H1 (cell line): ENCODE results near the gene MRTFA. TPM values are rescaled to one million over a fixed set of nuclear protein-coding genes. Genes with fewer than 3 reads are reported as not detected.

ENCODE experiments used
- CTCF ChIA-PET: fragments of 300-600 bp; sonication (Branson Sonifier 250); formaldehyde crosslinking; loops from one replicate; lab custom pipeline; 2021; ENCODE audit not compliant: partially characterized antibody; lab: Charles Lee
- POLR2A ChIA-PET: fragments of 300-600 bp; sonication (Branson Sonifier 250); formaldehyde crosslinking; loops from one replicate; lab custom pipeline; 2021; ENCODE audit warnings: inconsistent platforms; ENCODE audit not compliant: partially characterized antibody; lab: Charles Lee
- DNase-seq, 2 experiments: peaks; one replicate each; pipeline versions ENCODE4 v3.0.0 to v3.0.0-alpha.2; 2010 to 2022; ENCODE audit warnings: low spot score in 2 of 2, low read depth in 1 of 2, mixed read lengths in 1 of 2
- FAIRE-seq: peaks from 2 replicates; lab custom pipeline; 2011; peaks lifted over from hg19 to GRCh38; lab: Jason Lieb, UNC
- H2AFZ ChIP-seq: 2 replicates; pipeline ENCODE4 v1.8.1; 2012; ENCODE audit warnings: low read length, inconsistent platforms
- H2AK5ac ChIP-seq: 2 replicates; pipeline ENCODE4 v1.6.1; 2013; ENCODE audit warnings: low read depth, low read length
- H2BK120ac ChIP-seq: replicated peaks from 2 replicates; pipeline ENCODE3; 2013; ENCODE audit warnings: low read depth, low read length, inconsistent platforms
- H2BK12ac ChIP-seq: 2 replicates; pipeline ENCODE4 v1.6.1; 2013; ENCODE audit warnings: low read depth, low read length
- H2BK15ac ChIP-seq: 2 replicates; pipeline ENCODE4 v1.6.1; 2013; ENCODE audit warnings: low read length
- H2BK20ac ChIP-seq: 2 replicates; pipeline ENCODE4 v1.6.1; 2013; ENCODE audit warnings: low read length
- H2BK5ac ChIP-seq: 2 replicates; pipeline ENCODE4 v1.6.1; 2013; ENCODE audit warnings: low read depth, low read length
- H3K14ac ChIP-seq: 2 replicates; pipeline ENCODE4 v1.6.1; 2013; ENCODE audit warnings: inconsistent platforms; ENCODE audit not compliant: insufficient read length
- H3K18ac ChIP-seq: 2 replicates; pipeline ENCODE4 v1.6.1; 2013; ENCODE audit warnings: low read length; ENCODE audit errors: extremely low read depth
- H3K23ac ChIP-seq: 2 replicates; pipeline ENCODE4 v1.6.1; 2013; ENCODE audit warnings: inconsistent platforms; ENCODE audit not compliant: insufficient read length
- H3K23me2 ChIP-seq: 2 replicates; pipeline ENCODE4 v1.6.1; 2013; ENCODE audit warnings: low read depth, low read length
- H3K27ac ChIP-seq: 2 replicates; pipeline ENCODE4 v1.6.1; 2011; ENCODE audit warnings: low read depth, low read length, inconsistent platforms
- H3K27me3 ChIP-seq, 4 experiments: replicated peaks in 1 of 4; 1 replicate in 1 of 4; 2 replicates in 3 of 4; pipeline versions ENCODE4 v1.6.1 to v1.8.1; 2011 to 2013; ENCODE audit warnings: low read length in 3 of 4, mild to moderate bottlenecking in 3 of 4, inconsistent platforms in 2 of 4, mixed read lengths in 2 of 4, moderate library complexity in 1 of 4; ENCODE audit not compliant: control insufficient read depth in 3 of 4, insufficient read depth in 3 of 4; ENCODE audit errors: extremely low read depth in 1 of 4
- H3K36me3 ChIP-seq, 4 experiments: 2 replicates each; pipeline versions ENCODE4 v1.6.1 to v1.8.1; 2011 to 2013; ENCODE audit warnings: mild to moderate bottlenecking in 4 of 4, low read length in 3 of 4, moderate library complexity in 2 of 4, control low read depth in 1 of 4, inconsistent platforms in 1 of 4; ENCODE audit not compliant: insufficient read depth in 4 of 4, control insufficient read depth in 2 of 4
- H3K4ac ChIP-seq: replicated peaks from 2 replicates; pipeline ENCODE3; 2013; ENCODE audit warnings: low read length, low read depth, mixed read lengths, inconsistent platforms; ENCODE audit not compliant: insufficient read length
- H3K4me1 ChIP-seq, 4 experiments: replicated peaks in 1 of 4; 1 replicate in 1 of 4; 2 replicates in 3 of 4; pipeline versions ENCODE4 v1.6.1 to v1.8.1; 2011 to 2013; ENCODE audit warnings: low read length in 3 of 4, inconsistent platforms in 2 of 4, mixed read lengths in 1 of 4; ENCODE audit not compliant: insufficient read depth in 4 of 4, control insufficient read depth in 3 of 4
- H3K4me2 ChIP-seq, 2 experiments: 2 replicates each; pipeline versions ENCODE4 v1.6.1 to v1.8.1; 2011 to 2013; ENCODE audit warnings: low read depth in 2 of 2, low read length in 2 of 2, control low read depth in 1 of 2, inconsistent platforms in 1 of 2, mild to moderate bottlenecking in 1 of 2; ENCODE audit not compliant: insufficient read depth in 1 of 2
- H3K4me3 ChIP-seq, 4 experiments: fragments of 200-600, 300-600 bp in 1 of 4; sonication (generic), shearing (Covaris generic), sonication (Bioruptor Twin) in 1 of 4; 2 replicates each; pipeline versions ENCODE4 v1.5.1 to v1.8.1; 2011 to 2016; ENCODE audit warnings: low read length in 4 of 4, low read depth in 3 of 4, control low read depth in 2 of 4, inconsistent platforms in 2 of 4, mild to moderate bottlenecking in 2 of 4, mixed read lengths in 1 of 4, moderate library complexity in 1 of 4; ENCODE audit not compliant: insufficient read depth in 2 of 4; ENCODE audit errors: extremely low read depth in 1 of 4
- H3K56ac ChIP-seq: replicated peaks from 2 replicates; pipeline ENCODE3; 2013; ENCODE audit warnings: low read depth, mild to moderate bottlenecking, mixed read lengths, low read length, inconsistent platforms; ENCODE audit not compliant: insufficient read length
- H3K79me1 ChIP-seq: 2 replicates; pipeline ENCODE4 v1.6.1; 2013; ENCODE audit warnings: low read depth, low read length, control low read depth
- H3K79me2 ChIP-seq, 2 experiments: 2 replicates each; pipeline versions ENCODE4 v1.6.1 to v1.8.1; 2012 to 2013; ENCODE audit warnings: low read length in 2 of 2, mild to moderate bottlenecking in 2 of 2, inconsistent platforms in 1 of 2; ENCODE audit not compliant: insufficient read depth in 2 of 2, control insufficient read depth in 1 of 2
- H3K9ac ChIP-seq, 4 experiments: replicated peaks in 1 of 4; 1 replicate in 1 of 4; 2 replicates in 3 of 4; pipeline versions ENCODE4 v1.6.1 to v1.8.1; 2011 to 2013; ENCODE audit warnings: low read depth in 3 of 4, low read length in 3 of 4, control low read depth in 2 of 4, mild to moderate bottlenecking in 2 of 4, moderate library complexity in 2 of 4, inconsistent platforms in 1 of 4; ENCODE audit errors: extremely low read depth in 1 of 4
- H3K9me3 ChIP-seq, 2 experiments: 2 replicates each; pipeline versions ENCODE4 v1.6.1 to v1.8.1; 2012 to 2013; ENCODE audit warnings: mild to moderate bottlenecking in 2 of 2, moderate library complexity in 2 of 2, control low read depth in 1 of 2, inconsistent platforms in 1 of 2, low read depth in 1 of 2, low read length in 1 of 2, mixed read lengths in 1 of 2; ENCODE audit not compliant: insufficient read depth in 2 of 2
- H4K20me1 ChIP-seq, 2 experiments: replicated peaks in 1 of 2; 2 replicates each; pipeline versions ENCODE3 to v1.8.1; 2011 to 2013; ENCODE audit warnings: inconsistent platforms in 2 of 2, low read length in 2 of 2, mild to moderate bottlenecking in 1 of 2; ENCODE audit not compliant: insufficient read depth in 2 of 2, control insufficient read depth in 1 of 2
- H4K5ac ChIP-seq: 2 replicates; pipeline ENCODE4 v1.6.1; 2013; ENCODE audit warnings: low read length, low read depth, mixed read lengths, inconsistent platforms; ENCODE audit not compliant: insufficient read length
- H4K8ac ChIP-seq: 2 replicates; pipeline ENCODE4 v1.8.0; 2013; ENCODE audit warnings: mild to moderate bottlenecking, moderate library complexity, low read length, inconsistent platforms; ENCODE audit not compliant: insufficient read depth; ENCODE audit errors: extremely low read depth
- H4K91ac ChIP-seq: replicated peaks from 2 replicates; pipeline ENCODE3; 2013; ENCODE audit warnings: low read length, mixed read lengths, inconsistent platforms; ENCODE audit not compliant: insufficient read length
- ATF2 ChIP-seq: IDR thresholded peaks from 2 replicates; pipeline ENCODE4 v1.6.1; 2012; ENCODE audit warnings: low read length, inconsistent platforms
- CREB1 ChIP-seq: IDR thresholded peaks from 2 replicates; pipeline ENCODE4 v1.6.1; 2012; ENCODE audit warnings: inconsistent platforms
- E2F6 ChIP-seq: IDR thresholded peaks from 2 replicates; pipeline ENCODE4 v1.6.1; 2012; ENCODE audit warnings: inconsistent platforms
- EZH2 ChIP-seq: fragments of 200-600 bp; sonication (generic); IDR thresholded peaks from 2 replicates; pipeline ENCODE4 v1.7.1; 2012; ENCODE audit warnings: low read depth, mild to moderate bottlenecking, moderate library complexity, low read length, inconsistent platforms; ENCODE audit not compliant: severe bottlenecking
- HDAC6 ChIP-seq: IDR thresholded peaks from one replicate; pipeline ENCODE4 v1.7.1; 2012; ENCODE audit warnings: low read depth, mild to moderate bottlenecking, inconsistent platforms, low read length, moderate library complexity
- NRF1 ChIP-seq: IDR thresholded peaks from 2 replicates; pipeline ENCODE4 v1.6.1; 2011; ENCODE audit warnings: mild to moderate bottlenecking, low read depth, low read length, improper control_type of control experiment
- RXRA ChIP-seq: IDR thresholded peaks from 2 replicates; pipeline ENCODE4 v1.6.1; 2011; ENCODE audit warnings: low read depth, mild to moderate bottlenecking, low read length, moderate library complexity; ENCODE audit not compliant: insufficient read depth
- SAP30 ChIP-seq: fragments of 300-600 bp; sonication (generic); IDR thresholded peaks from 2 replicates; pipeline ENCODE4 v1.7.1; 2012; ENCODE audit warnings: low read length, moderate library complexity, mild to moderate bottlenecking, inconsistent platforms; ENCODE audit not compliant: insufficient read depth, insufficient replicate concordance
- SP4 ChIP-seq: IDR thresholded peaks from 2 replicates; pipeline ENCODE4 v1.6.1; 2012; ENCODE audit warnings: low read length, inconsistent platforms
- SUZ12 ChIP-seq: fragments of 200-600 bp; sonication (generic); IDR thresholded peaks from 2 replicates; pipeline ENCODE4 v1.6.1; 2012; ENCODE audit warnings: mild to moderate bottlenecking, inconsistent platforms, low read length, moderate library complexity, mixed read lengths
- TEAD4 ChIP-seq: IDR thresholded peaks from 2 replicates; pipeline ENCODE4 v1.6.1; 2012; ENCODE audit warnings: low read depth, low read length, inconsistent platforms, mixed read lengths
- ZNF274 ChIP-seq: IDR thresholded peaks from 2 replicates; pipeline ENCODE4 v1.7.0; 2012; ENCODE audit warnings: low read length, borderline replicate concordance; ENCODE audit errors: extremely low read depth
- WGBS, 2 experiments: shearing (Covaris generic) in 1 of 2; methylation state at CpG; one replicate each; pipeline versions ENCODE4 v1.1.6 to v1.1.7; 2013 to 2015; ENCODE audit warnings: low lambda C conversion rate in 2 of 2, mixed read lengths in 2 of 2, inconsistent platforms in 1 of 2, low coverage in 1 of 2, missing lambda C conversion rate in 1 of 2; ENCODE audit not compliant: insufficient replicate concordance in 2 of 2, insufficient coverage in 1 of 2, insufficient read length in 1 of 2; ENCODE audit errors: extremely low coverage in 1 of 2, missing lambda C conversion rate in 1 of 2; 5-methylcytosine and 5-hydroxymethylcytosine counted together
- polyA plus RNA-seq, 7 experiments: library from polyadenylated mRNA; depleted of rRNA in 3 of 7; stranded (reverse) in 5 of 7; unstranded in 2 of 7; fragments of >200 nt in 5 of 7; fragments of 200-250 nt in 2 of 7; gene quantifications; 1 replicate in 5 of 7; 2 replicates in 1 of 7; 4 replicates in 1 of 7; pipeline versions ENCODE4 v1.2.1 to v1.2.3, GENCODE V29; 2011 to 2013; ENCODE audit warnings: missing spikeins in 2 of 7, mixed read lengths in 2 of 7
- total RNA-seq: library from RNA; stranded (reverse); fragmentation: NEBNext Ultra II Directional; extraction: Animal tissue kit (Norgen Biotek cat#: 25700); gene quantifications from 2 replicates; pipeline ENCODE4 v1.2.1, GENCODE V29; 2021

The MRTFA gene
- total and polyA plus RNA-seq, 2 of the 8 experiments (the other 6 are each of a cell fraction or from before 2014, with no cell fraction given): 5.4 to 37.9 TPM

- Histone ChIP-seq H3K23me2 (no peaks in the 10 kb centered on the region), H4K8ac (no peak overlapping the region), H3K4ac (no peak overlapping the region), H3K18ac (no peak overlapping the region), H3K56ac (no peak overlapping the region), H4K91ac (no peak overlapping the region), H2BK12ac (no peak overlapping the region), H2BK20ac (no peak overlapping the region), H3K79me1 (peaks cover 3% of the 10 kb centered on the region; the same call in 1 of the 2 replicates), H2AK5ac (no peak overlapping the region), H3K14ac (no peak overlapping the region), H3K4me3 (no peak overlapping the region), H3K9me3 (no peaks in the 10 kb centered on the region), H2BK15ac (no peak overlapping the region), H3K9ac (no peak overlapping the region), H3K36me3 (no peaks in the 10 kb centered on the region; a peak in 1 of 8 replicates), H3K27me3 (no peaks in the 10 kb centered on the region), H2AFZ (no peak overlapping the region), H2BK120ac (no peak overlapping the region), H3K4me1 (peaks cover 0 to 6% (median 2%) of the 10 kb centered on the region in 4 experiments; a peak in 3 of 7 replicates), H4K20me1 (no peaks in the 10 kb centered on the region), H4K5ac (no peak overlapping the region), H3K79me2 (no peaks in the 10 kb centered on the region), H3K4me2 (no peak overlapping the region), H2BK5ac (no peak overlapping the region), H3K27ac (no peak overlapping the region), H3K23ac (no peak overlapping the region)
- ChIA-PET CTCF (no interaction called here), POLR2A (no interaction called here)
- DNase-seq: no peak
- 90% methylated on average over 5 of the region's 5 CpGs; no CpG with 5 or more reads in 1 of the 2 experiments for WGBS, 2 experiments
- no peak for FAIRE-seq
- TF ChIP-seq SP4: no peak
- TF ChIP-seq CREB1: no peak
- TF ChIP-seq HDAC6: no peak
- no peak for TF ChIP-seq E2F6
- no peak for TF ChIP-seq EZH2
- TF ChIP-seq ATF2: no peak
- TF ChIP-seq ZNF274: no peak
- TF ChIP-seq RXRA: no peak
- TF ChIP-seq TEAD4: no peak
- TF ChIP-seq SUZ12: no peak
- no peak for TF ChIP-seq SAP30
- no peak for TF ChIP-seq NRF1
Observed at GRCh38 chr22:40480996-40481395, 155.5 kb downstream of the MRTFA start.
